Measurements from ENCODE around the gene EPHA3.

GRCh38 chr3:89256395-89256794 is 149.0 kb downstream of the EPHA3 start:
- TF ChIP-seq CTCF (IDR thresholded peaks at IDR 0.05; ENCODE audit: poor library complexity) (no peak), EZH2 (IDR thresholded peaks at IDR 0.05; ENCODE audit: borderline replicate concordance) (no peak)
